ENCODE data around the gene DLST. TPM values are rescaled to one million over a fixed set of nuclear protein-coding genes. Genes with fewer than 3 reads are reported as not detected.
A peak's percentile ranks its signal among the peaks of the same experiment; 100 is the strongest.

Gene DLST
- total RNA-seq, 1 experiment from 2014 or later = 112 TPM

DNA sequence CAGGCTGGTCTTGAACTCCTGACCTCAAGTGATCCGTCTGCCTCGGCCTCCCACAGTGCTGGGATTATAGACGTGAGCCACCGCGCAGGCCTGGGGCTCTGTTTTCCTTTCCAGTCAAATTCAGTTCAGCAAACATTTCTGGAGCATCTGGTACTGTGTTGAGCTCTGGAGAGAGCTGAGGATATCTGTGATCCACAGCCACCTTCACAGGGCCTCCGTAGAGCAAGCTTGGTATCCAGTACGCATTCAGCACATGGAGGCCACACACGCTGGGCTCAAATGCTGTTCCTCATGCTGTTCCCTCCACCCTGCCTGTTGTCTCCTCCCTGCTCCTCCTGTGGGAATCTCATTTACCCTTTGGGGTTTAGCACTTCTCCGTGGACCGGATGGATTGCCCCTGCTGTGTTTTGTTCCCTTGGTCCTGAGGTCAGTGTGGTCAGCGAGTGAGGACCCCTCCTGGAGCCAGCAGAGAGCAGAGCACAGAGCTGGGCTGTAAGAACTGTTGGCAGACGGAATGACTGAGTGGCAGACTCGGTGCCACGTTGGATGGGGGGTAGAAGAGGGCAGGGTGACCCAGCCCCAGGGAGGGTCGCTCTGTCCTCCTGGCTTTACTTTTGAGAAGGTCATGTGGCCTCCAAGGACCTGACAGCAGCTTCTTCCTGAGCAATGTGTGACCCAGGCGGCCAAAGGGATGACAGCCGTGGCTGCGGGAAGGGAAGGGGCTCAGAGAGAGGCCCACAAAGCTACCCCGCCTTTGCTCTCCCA, 40.5 kb downstream of the DLST start:
- H3K9me3 Mint-ChIP-seq = no peaks in the 10 kb centered on the region
- CTCF ChIA-PET = interaction anchor here (0.7 to 4.8 kb wide), 13 partner anchors 13 to 1387 kb away, joined by 3 to 62 read pairs (median 8); partner anchors contain the start of genes EIF2B2 and PGF
- POLR2A ChIA-PET = interaction anchor here (0.6 to 1.5 kb wide), 6 partner anchors 13 to 916 kb away, joined by 3 to 6 read pairs (median 3); partner anchors contain the start of genes PGF and ZC2HC1C
- ATAC-seq (no peak), DNase-seq (ENCODE audit: low spot score) (no peak)
- TF ChIP-seq, protein P1, sequence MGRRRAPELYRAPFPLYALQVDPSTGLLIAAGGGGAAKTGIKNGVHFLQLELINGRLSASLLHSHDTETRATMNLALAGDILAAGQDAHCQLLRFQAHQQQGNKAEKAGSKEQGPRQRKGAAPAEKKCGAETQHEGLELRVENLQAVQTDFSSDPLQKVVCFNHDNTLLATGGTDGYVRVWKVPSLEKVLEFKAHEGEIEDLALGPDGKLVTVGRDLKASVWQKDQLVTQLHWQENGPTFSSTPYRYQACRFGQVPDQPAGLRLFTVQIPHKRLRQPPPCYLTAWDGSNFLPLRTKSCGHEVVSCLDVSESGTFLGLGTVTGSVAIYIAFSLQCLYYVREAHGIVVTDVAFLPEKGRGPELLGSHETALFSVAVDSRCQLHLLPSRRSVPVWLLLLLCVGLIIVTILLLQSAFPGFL (CRISPR knock-in tag; IDR thresholded peaks at IDR 0.05; ENCODE audit: borderline replicate concordance) = no peak
- peak; percentile 54; the same call in 1 of the 2 replicates for TF ChIP-seq GTF2I (CRISPR knock-in tag; conservative IDR thresholded peaks at IDR 0.05)
- peak overlapping the region; percentile 87 for H3K4me3 Mint-ChIP-seq
- peaks cover 3% of the 10 kb centered on the region; the same call in 1 of the 2 replicates for H3K27me3 Mint-ChIP-seq (ENCODE audit: low read depth)
- H3K4me1 Mint-ChIP-seq = peaks cover 8% of the 10 kb centered on the region
- H3K36me3 Mint-ChIP-seq = no peaks in the 10 kb centered on the region
- H3K27ac Mint-ChIP-seq = no peak overlapping the region

DNA sequence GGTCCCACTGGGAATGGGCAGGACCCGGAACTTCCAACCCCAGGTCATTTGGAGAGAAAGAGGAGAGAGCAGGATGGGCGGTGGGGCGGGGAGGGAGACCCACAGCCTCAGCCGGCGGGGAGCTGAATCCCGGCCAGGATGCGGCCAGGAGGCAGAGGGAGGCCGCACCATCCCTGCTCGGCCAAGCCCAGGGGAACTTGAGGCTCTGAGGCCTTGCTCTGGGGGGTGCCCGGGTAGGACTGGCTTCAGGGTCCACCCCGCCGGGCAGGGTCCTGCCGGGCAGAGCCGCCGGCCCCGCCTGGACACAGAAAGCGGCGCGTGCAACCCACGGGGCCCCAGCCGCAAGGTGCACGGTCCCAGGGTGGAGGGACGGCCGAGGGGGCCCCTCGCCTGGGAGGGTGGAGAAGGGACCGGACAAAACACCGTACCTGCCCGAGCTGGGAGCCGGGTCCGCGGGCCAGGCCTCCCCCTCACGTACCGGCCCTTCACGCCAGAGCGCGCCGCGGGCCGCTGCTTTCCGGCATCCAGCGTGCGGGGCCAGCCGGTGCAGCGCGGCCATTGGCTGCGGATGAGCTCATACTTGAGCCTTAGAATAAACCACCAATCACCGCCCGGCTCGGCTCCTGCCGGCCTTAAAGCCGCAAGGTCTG, 41.2 kb downstream of the DLST start, which contains the start of gene RPS6KL1:
TSS of gene RPS6KL1 (minus strand) at position 509 of the 650 bp plus-strand sequence. CDS start 1,719 bp downstream, outside the sequence.
- DNase-seq (ENCODE audit: low spot score) (peak; percentile 89), ATAC-seq (peak; percentile 98)
- no peaks in the 10 kb centered on the region for H3K9me3 Mint-ChIP-seq
- peak within 1 kb of the TSS; percentile 87 for H3K4me3 Mint-ChIP-seq
- H3K4me1 Mint-ChIP-seq = 0 out of 2 replicates have a peak, but pooled peaks cover 3% of the 10 kb centered on the region
- no peak within 1 kb of the TSS for H3K27ac Mint-ChIP-seq
- peaks cover 3% of the 10 kb centered on the region; the same call in 1 of the 2 replicates for H3K27me3 Mint-ChIP-seq (ENCODE audit: low read depth)
- POLR2A ChIA-PET = interaction anchor here (0.7 to 1.5 kb wide), 6 partner anchors 12 to 147 kb away, joined by 3 to 5 read pairs (median 3); partner anchors contain the start of genes PGF and ZC2HC1C
- H3K36me3 Mint-ChIP-seq = no peaks in the 10 kb centered on the region
- CTCF ChIA-PET = interaction anchor here (0.9 to 4.8 kb wide), 22 partner anchors 12 to 350 kb away, joined by 3 to 62 read pairs (median 4); partner anchors contain the start of genes ACYP1, EIF2B2, LTBP2 and PGF
- TF ChIP-seq ZNF219 (CRISPR knock-in tag; IDR thresholded peaks at IDR 0.05; ENCODE audit: borderline replicate concordance) (no peak), GRHL2 (CRISPR knock-in tag; IDR thresholded peaks at IDR 0.05; ENCODE audit: insufficient replicate concordance, severe bottlenecking) (no peak), CREB1 (CRISPR knock-in tag; IDR thresholded peaks at IDR 0.05) (no peak), EMX1 (CRISPR knock-in tag; IDR thresholded peaks at IDR 0.05) (no peak), HMGA2 (CRISPR knock-in tag; IDR thresholded peaks at IDR 0.05) (no peak), TP53 (CRISPR knock-in tag; IDR thresholded peaks at IDR 0.05) (no peak), ZNF423 (CRISPR knock-in tag; IDR thresholded peaks at IDR 0.05) (no peak), ZNF138 (CRISPR knock-in tag; conservative IDR thresholded peaks at IDR 0.05) (no peak), TCF7 (CRISPR knock-in tag; IDR thresholded peaks at IDR 0.05; ENCODE audit: low read depth) (no peak), ZNF121 (CRISPR knock-in tag; IDR thresholded peaks at IDR 0.05) (no peak), PRRX2 (CRISPR knock-in tag; IDR thresholded peaks at IDR 0.05) (no peak), NR3C1 (CRISPR knock-in tag; conservative IDR thresholded peaks at IDR 0.05; ENCODE audit: low read depth) (no peak), FOXK1 (CRISPR knock-in tag; IDR thresholded peaks at IDR 0.05) (no peak), ZNF396 (CRISPR knock-in tag; IDR thresholded peaks at IDR 0.05; ENCODE audit: borderline replicate concordance) (no peak), KAT7 (CRISPR knock-in tag; IDR thresholded peaks at IDR 0.05; ENCODE audit: borderline replicate concordance) (no peak), ELF4 (CRISPR knock-in tag; IDR thresholded peaks at IDR 0.05; ENCODE audit: low read depth) (no peak)
- TF ChIP-seq, protein P2, sequence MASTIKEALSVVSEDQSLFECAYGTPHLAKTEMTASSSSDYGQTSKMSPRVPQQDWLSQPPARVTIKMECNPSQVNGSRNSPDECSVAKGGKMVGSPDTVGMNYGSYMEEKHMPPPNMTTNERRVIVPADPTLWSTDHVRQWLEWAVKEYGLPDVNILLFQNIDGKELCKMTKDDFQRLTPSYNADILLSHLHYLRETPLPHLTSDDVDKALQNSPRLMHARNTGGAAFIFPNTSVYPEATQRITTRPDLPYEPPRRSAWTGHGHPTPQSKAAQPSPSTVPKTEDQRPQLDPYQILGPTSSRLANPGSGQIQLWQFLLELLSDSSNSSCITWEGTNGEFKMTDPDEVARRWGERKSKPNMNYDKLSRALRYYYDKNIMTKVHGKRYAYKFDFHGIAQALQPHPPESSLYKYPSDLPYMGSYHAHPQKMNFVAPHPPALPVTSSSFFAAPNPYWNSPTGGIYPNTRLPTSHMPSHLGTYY (CRISPR knock-in tag; IDR thresholded peaks at IDR 0.05) = no peak
- TF ChIP-seq, protein P3, sequence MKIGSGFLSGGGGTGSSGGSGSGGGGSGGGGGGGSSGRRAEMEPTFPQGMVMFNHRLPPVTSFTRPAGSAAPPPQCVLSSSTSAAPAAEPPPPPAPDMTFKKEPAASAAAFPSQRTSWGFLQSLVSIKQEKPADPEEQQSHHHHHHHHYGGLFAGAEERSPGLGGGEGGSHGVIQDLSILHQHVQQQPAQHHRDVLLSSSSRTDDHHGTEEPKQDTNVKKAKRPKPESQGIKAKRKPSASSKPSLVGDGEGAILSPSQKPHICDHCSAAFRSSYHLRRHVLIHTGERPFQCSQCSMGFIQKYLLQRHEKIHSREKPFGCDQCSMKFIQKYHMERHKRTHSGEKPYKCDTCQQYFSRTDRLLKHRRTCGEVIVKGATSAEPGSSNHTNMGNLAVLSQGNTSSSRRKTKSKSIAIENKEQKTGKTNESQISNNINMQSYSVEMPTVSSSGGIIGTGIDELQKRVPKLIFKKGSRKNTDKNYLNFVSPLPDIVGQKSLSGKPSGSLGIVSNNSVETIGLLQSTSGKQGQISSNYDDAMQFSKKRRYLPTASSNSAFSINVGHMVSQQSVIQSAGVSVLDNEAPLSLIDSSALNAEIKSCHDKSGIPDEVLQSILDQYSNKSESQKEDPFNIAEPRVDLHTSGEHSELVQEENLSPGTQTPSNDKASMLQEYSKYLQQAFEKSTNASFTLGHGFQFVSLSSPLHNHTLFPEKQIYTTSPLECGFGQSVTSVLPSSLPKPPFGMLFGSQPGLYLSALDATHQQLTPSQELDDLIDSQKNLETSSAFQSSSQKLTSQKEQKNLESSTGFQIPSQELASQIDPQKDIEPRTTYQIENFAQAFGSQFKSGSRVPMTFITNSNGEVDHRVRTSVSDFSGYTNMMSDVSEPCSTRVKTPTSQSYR (CRISPR knock-in tag; IDR thresholded peaks at IDR 0.05) = no peak
- TF ChIP-seq, protein P4, sequence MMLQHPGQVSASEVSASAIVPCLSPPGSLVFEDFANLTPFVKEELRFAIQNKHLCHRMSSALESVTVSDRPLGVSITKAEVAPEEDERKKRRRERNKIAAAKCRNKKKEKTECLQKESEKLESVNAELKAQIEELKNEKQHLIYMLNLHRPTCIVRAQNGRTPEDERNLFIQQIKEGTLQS (CRISPR knock-in tag; conservative IDR thresholded peaks at IDR 0.05) = no peak
- TF ChIP-seq, protein P5, sequence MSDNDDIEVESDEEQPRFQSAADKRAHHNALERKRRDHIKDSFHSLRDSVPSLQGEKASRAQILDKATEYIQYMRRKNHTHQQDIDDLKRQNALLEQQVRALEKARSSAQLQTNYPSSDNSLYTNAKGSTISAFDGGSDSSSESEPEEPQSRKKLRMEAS (CRISPR knock-in tag; IDR thresholded peaks at IDR 0.05) = peak; percentile 38; the same call in 1 of the 2 replicates
- TF ChIP-seq, protein P6, sequence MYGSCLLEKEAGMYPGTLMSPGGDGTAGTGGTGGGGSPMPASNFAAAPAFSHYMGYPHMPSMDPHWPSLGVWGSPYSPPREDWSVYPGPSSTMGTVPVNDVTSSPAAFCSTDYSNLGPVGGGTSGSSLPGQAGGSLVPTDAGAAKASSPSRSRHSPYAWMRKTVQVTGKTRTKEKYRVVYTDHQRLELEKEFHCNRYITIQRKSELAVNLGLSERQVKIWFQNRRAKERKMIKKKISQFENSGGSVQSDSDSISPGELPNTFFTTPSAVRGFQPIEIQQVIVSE (CRISPR knock-in tag; IDR thresholded peaks at IDR 0.05; ENCODE audit: borderline replicate concordance) = no peak
- TF ChIP-seq, protein P7, sequence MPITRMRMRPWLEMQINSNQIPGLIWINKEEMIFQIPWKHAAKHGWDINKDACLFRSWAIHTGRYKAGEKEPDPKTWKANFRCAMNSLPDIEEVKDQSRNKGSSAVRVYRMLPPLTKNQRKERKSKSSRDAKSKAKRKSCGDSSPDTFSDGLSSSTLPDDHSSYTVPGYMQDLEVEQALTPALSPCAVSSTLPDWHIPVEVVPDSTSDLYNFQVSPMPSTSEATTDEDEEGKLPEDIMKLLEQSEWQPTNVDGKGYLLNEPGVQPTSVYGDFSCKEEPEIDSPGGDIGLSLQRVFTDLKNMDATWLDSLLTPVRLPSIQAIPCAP (CRISPR knock-in tag; IDR thresholded peaks at IDR 0.05) = no peak
- TF ChIP-seq, protein P8, sequence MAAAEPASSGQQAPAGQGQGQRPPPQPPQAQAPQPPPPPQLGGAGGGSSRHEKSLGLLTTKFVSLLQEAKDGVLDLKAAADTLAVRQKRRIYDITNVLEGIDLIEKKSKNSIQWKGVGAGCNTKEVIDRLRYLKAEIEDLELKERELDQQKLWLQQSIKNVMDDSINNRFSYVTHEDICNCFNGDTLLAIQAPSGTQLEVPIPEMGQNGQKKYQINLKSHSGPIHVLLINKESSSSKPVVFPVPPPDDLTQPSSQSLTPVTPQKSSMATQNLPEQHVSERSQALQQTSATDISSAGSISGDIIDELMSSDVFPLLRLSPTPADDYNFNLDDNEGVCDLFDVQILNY (CRISPR knock-in tag; IDR thresholded peaks at IDR 0.05) = no peak
